ENCODE measurements around the gene NPHS1. TPM values are rescaled to one million over a fixed set of nuclear protein-coding genes. Genes with fewer than 3 reads are reported as not detected.

NPHS1 gene
- total and polyA plus RNA-seq, 12 donors: 0.07 to 0.12 TPM; not detected in 10

DNA sequence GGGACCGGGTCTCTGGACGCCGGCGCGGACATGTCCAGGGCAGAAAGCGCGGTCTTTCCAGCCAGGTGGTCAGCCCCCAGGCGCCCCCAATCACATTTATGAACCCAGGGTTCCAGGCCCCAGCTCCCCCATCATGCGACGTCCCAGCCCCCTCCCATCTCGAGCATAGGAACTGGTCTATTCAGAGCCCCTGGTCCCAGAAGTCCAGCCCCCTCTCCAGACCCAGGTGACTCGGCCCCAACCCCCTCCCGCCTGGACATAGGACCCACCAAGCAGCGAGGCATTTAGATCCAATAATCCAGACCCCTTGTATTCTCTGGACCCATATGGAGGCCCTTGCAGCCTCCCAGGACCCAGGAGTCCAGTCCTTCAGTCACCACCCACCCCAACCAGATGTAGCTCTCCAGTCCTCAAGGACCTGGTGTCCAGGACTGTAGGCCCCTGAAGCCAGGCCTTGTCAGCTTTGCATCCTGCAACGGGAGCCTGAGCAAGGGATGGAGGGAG is 16.6 kb upstream of the NPHS1 start:
- H3K9me3 ChIP-seq: no peaks in the 10 kb centered on the region
- DNase-seq (no peak), ATAC-seq (peak in 5 of 8 donors; percentile 9 to 35 (median 15))
- WGBS, 2 donors: 2% methylated on average over 15 of the region's 15 CpGs
- intact Hi-C loops (cut with DNase I): no loop called here
- peak overlapping the region in 9 of 10 donors; percentile 40 to 68 (median 56) for H3K4me3 ChIP-seq
- H3K27me3 ChIP-seq: peaks cover 0 to 56% (median 14%) of the 10 kb centered on the region in 7 donors
- H3K4me1 ChIP-seq: peaks cover 6 to 23% (median 20%) of the 10 kb centered on the region in 9 donors
- no peaks in the 10 kb centered on the region for H3K36me3 ChIP-seq
- no peak overlapping the region for H3K27ac ChIP-seq
- TF ChIP-seq CTCF (IDR thresholded peaks at IDR 0.05): no peak

DNA sequence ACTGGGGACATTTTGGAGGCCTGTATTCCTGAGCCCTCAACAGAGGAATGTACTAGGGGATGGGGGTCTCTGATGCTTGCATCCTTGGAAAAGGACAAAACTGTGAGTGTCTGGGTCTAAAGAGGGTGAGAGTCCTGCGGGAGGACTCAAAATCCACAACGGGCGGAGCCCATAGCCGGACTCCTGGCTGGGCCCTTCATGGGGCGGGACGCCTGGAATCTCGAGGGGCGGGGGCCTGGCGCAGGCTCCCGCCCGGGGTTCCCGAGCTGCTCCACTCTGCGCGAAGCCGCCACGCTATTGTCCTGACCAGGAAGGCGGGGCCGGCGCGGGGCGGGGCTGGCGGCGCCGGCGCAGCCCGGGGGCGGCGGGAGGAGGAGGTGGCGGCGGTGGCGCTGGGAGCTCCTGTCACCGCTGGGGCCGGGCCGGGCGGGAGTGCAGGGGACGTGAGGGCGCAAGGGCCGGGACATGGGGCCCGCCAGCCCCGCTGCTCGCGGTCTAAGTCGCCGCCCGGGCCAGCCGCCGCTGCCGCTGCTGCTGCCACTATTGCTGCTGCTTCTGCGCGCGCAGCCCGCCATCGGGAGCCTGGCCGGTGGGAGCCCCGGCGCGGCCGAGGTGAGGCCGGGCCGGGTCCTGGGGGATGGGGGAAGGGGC is 16.0 kb upstream of the NPHS1 start, which contains the start of gene APLP1:
Gene APLP1, plus strand, starts transcription at position 403 of the 651 bp plus-strand sequence. Its CDS starts 63 bp downstream, at position 466.
- no peaks in the 10 kb centered on the region for H3K36me3 ChIP-seq
- ATAC-seq (peak; percentile 86 to 96 (median 93)), DNase-seq (peak; percentile 71 to 81)
- no peaks in the 10 kb centered on the region for H3K9me3 ChIP-seq
- H3K27ac ChIP-seq: peak within 1 kb of the TSS in 1 of 10 donors; percentile 12
- 1 to 2% methylated on average over 18 to 60 of the region's 60 CpGs for WGBS, 2 donors
- intact Hi-C loops (cut with DNase I): no loop called here
- no peak for TF ChIP-seq CTCF (IDR thresholded peaks at IDR 0.05)
- peak within 1 kb of the TSS in 9 of 10 donors; percentile 40 to 68 (median 56) for H3K4me3 ChIP-seq
- H3K27me3 ChIP-seq: peaks cover 0 to 56% (median 17%) of the 10 kb centered on the region in 7 donors
- peaks cover 6 to 23% (median 20%) of the 10 kb centered on the region in 9 donors for H3K4me1 ChIP-seq

GRCh38 chr19:35863018-35863417 is 10.7 kb upstream of the NPHS1 start:
- ATAC-seq: no peak
- 89 to 92% methylated on average over 5 of the region's 5 CpGs for WGBS, 2 donors
- no peaks in the 10 kb centered on the region for H3K9me3 ChIP-seq
- intact Hi-C loops (cut with DNase I): no loop called here
- H3K36me3 ChIP-seq: no peaks in the 10 kb centered on the region
- no peak for TF ChIP-seq CTCF (IDR thresholded peaks at IDR 0.05)
- peaks cover 8 to 74% (median 52%) of the 10 kb centered on the region in 7 donors for H3K27me3 ChIP-seq
- no peak overlapping the region for H3K4me3 ChIP-seq
- no peak overlapping the region for H3K27ac ChIP-seq
- peaks cover 0 to 16% (median 2%) of the 10 kb centered on the region in 9 donors for H3K4me1 ChIP-seq
- DNase-seq: no peak

GRCh38 chr19:35862528-35862927 is 10.2 kb upstream of the NPHS1 start:
- intact Hi-C loops (cut with DNase I): no loop called here
- Histone ChIP-seq H3K9me3 (no peaks in the 10 kb centered on the region), H3K27me3 (peaks cover 8 to 74% (median 56%) of the 10 kb centered on the region in 7 donors), H3K36me3 (no peaks in the 10 kb centered on the region), H3K27ac (no peak overlapping the region), H3K4me3 (no peak overlapping the region), H3K4me1 (peaks cover 0 to 13% (median 0%) of the 10 kb centered on the region in 9 donors)
- ATAC-seq (peak in 1 of 8 donors; percentile 19), DNase-seq (no peak)
- whole genome bisulfite sequencing, 2 donors: 72 to 78% methylated on average over 14 of the region's 14 CpGs
- no peak for TF ChIP-seq CTCF (IDR thresholded peaks at IDR 0.05)

Measured in heart right ventricle (tissue), 16 donors.